Keratinocyte (primary cell): Measurements from ENCODE around the gene ARHGEF2. TPM values are rescaled to one million over a fixed set of nuclear protein-coding genes. Genes with fewer than 3 reads are reported as not detected.

Source experiments
- DNase-seq: peaks from one replicate; pipeline ENCODE4 v3.0.0-alpha.2; 2011; ENCODE audit warnings: low read depth, missing footprints, low spot score
- FAIRE-seq: peaks from 2 replicates; lab custom pipeline; 2011; peaks lifted over from hg19 to GRCh38; lab: Jason Lieb, UNC
- H2AFZ ChIP-seq: 2 replicates; pipeline ENCODE4 v1.6.0; 2012; ENCODE audit warnings: low read length, control low read depth, inconsistent platforms; ENCODE audit not compliant: control insufficient read depth
- H3K27ac ChIP-seq: 2 replicates; pipeline ENCODE4 v1.5.1; 2011; ENCODE audit warnings: low read length; ENCODE audit not compliant: control insufficient read depth, insufficient read depth
- H3K27me3 ChIP-seq: 3 replicates; pipeline ENCODE4 v1.6.0; 2011; ENCODE audit warnings: low read length; ENCODE audit not compliant: control insufficient read depth, insufficient read depth; ENCODE audit errors: extremely low read depth
- H3K36me3 ChIP-seq, 2 experiments: 2 replicates in 1 of 2; 3 replicates in 1 of 2; pipeline ENCODE4 v1.5.1; 2011; ENCODE audit warnings: low read length in 2 of 2, mild to moderate bottlenecking in 1 of 2; ENCODE audit not compliant: control insufficient read depth in 2 of 2, insufficient read depth in 2 of 2; ENCODE audit errors: extremely low read depth in 1 of 2
- H3K4me1 ChIP-seq: 3 replicates; pipeline ENCODE4 v1.5.1; 2011; ENCODE audit warnings: low read length; ENCODE audit not compliant: control insufficient read depth, insufficient read depth; ENCODE audit errors: extremely low read depth
- H3K4me2 ChIP-seq: 3 replicates; pipeline ENCODE4 v1.6.0; 2011; ENCODE audit warnings: low read depth, low read length; ENCODE audit not compliant: control insufficient read depth, insufficient read depth; ENCODE audit errors: extremely low read depth
- H3K4me3 ChIP-seq, 3 experiments: fragments of 200-600 bp in 1 of 3; sonication (generic) in 1 of 3; 2 replicates in 2 of 3; 3 replicates in 1 of 3; pipeline ENCODE4 v1.5.1; 2011 to 2016; ENCODE audit warnings: low read length in 3 of 3, mild to moderate bottlenecking in 3 of 3, control low read depth in 2 of 3, inconsistent platforms in 1 of 3, low read depth in 1 of 3, mixed read lengths in 1 of 3, mixed run types in 1 of 3, moderate library complexity in 1 of 3; ENCODE audit not compliant: control insufficient read depth in 2 of 3, insufficient read depth in 2 of 3; ENCODE audit errors: extremely low read depth in 1 of 3
- H3K79me2 ChIP-seq: 2 replicates; pipeline ENCODE4 v1.6.0; 2012; ENCODE audit warnings: low read length; ENCODE audit not compliant: control insufficient read depth, insufficient read depth
- H3K9ac ChIP-seq: 3 replicates; pipeline ENCODE4 v1.6.0; 2011; ENCODE audit warnings: low read length; ENCODE audit not compliant: control insufficient read depth, insufficient read depth; ENCODE audit errors: extremely low read depth
- H3K9me1 ChIP-seq: 3 replicates; pipeline ENCODE4 v1.6.0; 2011; ENCODE audit warnings: low read length; ENCODE audit not compliant: control insufficient read depth, insufficient read depth; ENCODE audit errors: extremely low read depth
- H3K9me3 ChIP-seq: 2 replicates; pipeline ENCODE4 v1.5.1; 2012; ENCODE audit warnings: low read depth, low read length; ENCODE audit not compliant: control insufficient read depth
- H4K20me1 ChIP-seq: 3 replicates; pipeline ENCODE4 v1.6.0; 2011; ENCODE audit warnings: low read length; ENCODE audit not compliant: control insufficient read depth, insufficient read depth; ENCODE audit errors: extremely low read depth
- EZH2 ChIP-seq: IDR thresholded peaks from one replicate; pipeline ENCODE4 v1.6.1; 2012; ENCODE audit warnings: inconsistent platforms, mild to moderate bottlenecking, low read length, moderate library complexity
- dilution Hi-C: fragments of 300-500 bp; cut with MboI; formaldehyde crosslinking; loops from one replicate; pipeline ENCODE4 v1.7.0; 2020; ENCODE audit warnings: low sequenced_read_pairs; ENCODE audit not compliant: extremely low pct_ligation_motif_present
- polyA plus RNA-seq, 5 experiments: library from polyadenylated mRNA; depleted of rRNA in 3 of 5; stranded (reverse) in 3 of 5; stranded (forward) in 1 of 5; unstranded in 1 of 5; fragments of >200 nt; gene quantifications; 1 replicate in 1 of 5; 2 replicates in 3 of 5; 3 replicates in 1 of 5; pipeline versions ENCODE4 v1.2.1 to v1.2.3, GENCODE V29; 2011 to 2012; ENCODE audit warnings: missing spikeins in 2 of 5, low read depth in 1 of 5, low replicate concordance in 1 of 5
- TF ChIP-seq, protein P1 (sequence below), 3 experiments: IDR thresholded peaks in 1 of 3; conservative IDR thresholded peaks in 1 of 3; optimal IDR thresholded peaks in 1 of 3; 2 replicates in 2 of 3; 3 replicates in 1 of 3; pipeline versions ENCODE3 to v1.5.1; 2011; ENCODE audit warnings: low read length in 3 of 3, mild to moderate bottlenecking in 3 of 3, moderate library complexity in 2 of 3, control low read depth in 1 of 3, inconsistent platforms in 1 of 3; ENCODE audit not compliant: insufficient read depth in 2 of 3; ENCODE audit errors: extremely low read depth in 1 of 3

ARHGEF2 gene
- polyA plus RNA-seq, 1 donor (not counting 4 experiments of a cell fraction or from before 2014, with no cell fraction given), result 38.7 TPM

DNA sequence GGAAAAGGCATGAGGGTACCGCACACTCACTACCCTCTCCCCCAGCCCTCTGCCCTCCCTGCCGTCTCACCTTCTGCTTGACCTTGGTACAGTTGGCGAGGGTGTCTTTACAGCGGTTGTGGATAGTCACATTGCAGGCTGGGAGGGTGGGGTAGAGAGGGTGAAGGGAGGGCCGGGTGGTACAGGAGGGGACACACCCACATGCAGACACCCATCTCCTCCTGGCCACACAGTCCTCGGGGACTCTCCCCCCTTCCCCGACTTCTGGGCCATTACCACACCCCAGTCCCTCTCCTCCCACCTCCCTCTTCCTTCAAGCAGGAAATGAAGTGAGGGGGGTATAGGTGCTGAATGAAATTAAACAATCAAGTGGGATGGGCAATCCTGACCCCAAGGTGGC lies 11.6 kb downstream of the ARHGEF2 start:
- no peak for DNase-seq
- Histone ChIP-seq H3K36me3 (peaks cover 47 to 61% of the 10 kb centered on the region in 2 experiments), H3K9me3 (no peaks in the 10 kb centered on the region), H2AFZ (no peak overlapping the region), H3K79me2 (peaks cover 34% of the 10 kb centered on the region), H3K4me3 (no peak overlapping the region), H3K27ac (no peak overlapping the region), H3K4me2 (no peak overlapping the region), H3K27me3 (no peaks in the 10 kb centered on the region), H3K9me1 (peaks cover 3% of the 10 kb centered on the region), H4K20me1 (peaks cover 4% of the 10 kb centered on the region), H3K4me1 (peaks cover 12% of the 10 kb centered on the region), H3K9ac (no peak overlapping the region)
- FAIRE-seq, result no peak
- dilution Hi-C loops, result no loop called here
- TF ChIP-seq, protein P1, sequence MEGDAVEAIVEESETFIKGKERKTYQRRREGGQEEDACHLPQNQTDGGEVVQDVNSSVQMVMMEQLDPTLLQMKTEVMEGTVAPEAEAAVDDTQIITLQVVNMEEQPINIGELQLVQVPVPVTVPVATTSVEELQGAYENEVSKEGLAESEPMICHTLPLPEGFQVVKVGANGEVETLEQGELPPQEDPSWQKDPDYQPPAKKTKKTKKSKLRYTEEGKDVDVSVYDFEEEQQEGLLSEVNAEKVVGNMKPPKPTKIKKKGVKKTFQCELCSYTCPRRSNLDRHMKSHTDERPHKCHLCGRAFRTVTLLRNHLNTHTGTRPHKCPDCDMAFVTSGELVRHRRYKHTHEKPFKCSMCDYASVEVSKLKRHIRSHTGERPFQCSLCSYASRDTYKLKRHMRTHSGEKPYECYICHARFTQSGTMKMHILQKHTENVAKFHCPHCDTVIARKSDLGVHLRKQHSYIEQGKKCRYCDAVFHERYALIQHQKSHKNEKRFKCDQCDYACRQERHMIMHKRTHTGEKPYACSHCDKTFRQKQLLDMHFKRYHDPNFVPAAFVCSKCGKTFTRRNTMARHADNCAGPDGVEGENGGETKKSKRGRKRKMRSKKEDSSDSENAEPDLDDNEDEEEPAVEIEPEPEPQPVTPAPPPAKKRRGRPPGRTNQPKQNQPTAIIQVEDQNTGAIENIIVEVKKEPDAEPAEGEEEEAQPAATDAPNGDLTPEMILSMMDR (optimal IDR thresholded peaks at IDR 0.05 in 1 of 3, IDR thresholded peaks at IDR 0.05 in 1 of 3, conservative IDR thresholded peaks at IDR 0.05 in 1 of 3; ENCODE audit: extremely low read depth in 1 of 3, insufficient read depth in 2 of 3, low read length in 3 of 3), result no peak
- TF ChIP-seq EZH2, result no peak

DNA sequence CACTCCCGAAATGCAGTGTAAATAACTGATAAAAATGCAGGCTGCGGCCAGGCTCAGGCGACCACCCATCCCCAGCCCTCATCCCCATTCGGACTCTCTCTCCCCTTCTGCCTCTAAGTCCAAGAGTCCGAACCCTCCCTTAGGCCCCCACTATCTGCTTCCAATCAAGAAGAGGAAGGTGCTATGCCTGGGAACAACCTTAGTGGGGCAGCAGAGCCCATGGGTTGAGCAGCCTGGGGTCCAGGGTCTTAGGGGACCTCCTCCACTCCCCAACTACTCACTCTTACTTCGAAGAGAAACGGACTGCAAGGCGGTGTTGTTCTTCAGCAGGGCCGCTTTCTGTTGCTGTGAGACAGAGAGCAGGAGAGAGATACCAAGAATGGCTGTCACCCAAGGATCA lies 12.2 kb downstream of the ARHGEF2 start:
- Histone ChIP-seq H3K27ac (no peak overlapping the region), H4K20me1 (no peaks in the 10 kb centered on the region), H2AFZ (no peak overlapping the region), H3K79me2 (peaks cover 34% of the 10 kb centered on the region), H3K27me3 (no peaks in the 10 kb centered on the region), H3K4me3 (no peak overlapping the region), H3K4me1 (peaks cover 17% of the 10 kb centered on the region), H3K9ac (no peak overlapping the region), H3K4me2 (no peak overlapping the region), H3K36me3 (peaks cover 47 to 65% of the 10 kb centered on the region in 2 experiments), H3K9me1 (peaks cover 3% of the 10 kb centered on the region), H3K9me3 (no peaks in the 10 kb centered on the region)
- no peak for FAIRE-seq
- TF ChIP-seq, protein P1 (optimal IDR thresholded peaks at IDR 0.05 in 1 of 3, IDR thresholded peaks at IDR 0.05 in 1 of 3, conservative IDR thresholded peaks at IDR 0.05 in 1 of 3; ENCODE audit: extremely low read depth in 1 of 3, insufficient read depth in 2 of 3, low read length in 3 of 3), result peak in 1 of 3 experiments; percentile 27
- no peak for TF ChIP-seq EZH2
- DNase-seq, result no peak
- dilution Hi-C loops, result no loop called here
